AG04449 (cell line): ENCODE measurements around the gene ANKRD49.

ENCODE experiments used
- CTCF ChIA-PET: fragments of 350-600 bp; formaldehyde crosslinking; extraction: SDS; loops from one replicate; lab custom pipeline; 2021; ENCODE audit warnings: antibody characterized with exemption; lab: Yijun Ruan, JAX
- POLR2A ChIA-PET: fragments of 400-600, 350-600 bp; formaldehyde crosslinking; extraction: SDS; loops from one replicate; lab custom pipeline; 2020; ENCODE audit warnings: antibody characterized with exemption, inconsistent platforms; lab: Yijun Ruan, JAX
- DNase-seq: peaks from one replicate; pipeline ENCODE4 v3.0.0-alpha.2; 2010; ENCODE audit warnings: low read depth, low spot score
- H3K4me3 ChIP-seq: 2 replicates; pipeline ENCODE4 v1.5.1; 2011; ENCODE audit warnings: low read depth, mild to moderate bottlenecking, control low read depth, low read length
- CTCF ChIP-seq: IDR thresholded peaks from one replicate; pipeline ENCODE4 v1.5.1; 2011; ENCODE audit warnings: mild to moderate bottlenecking, moderate library complexity, low read length, control low read depth, inconsistent platforms; ENCODE audit not compliant: insufficient read depth; ENCODE audit errors: missing control alignments

The ANKRD49 gene

GRCh38 chr11:94525546-94526324 is 32.0 kb downstream of the ANKRD49 start:
- TF ChIP-seq CTCF, result no peak
- H3K4me3 ChIP-seq, result no peak overlapping the region
- CTCF ChIA-PET, result interaction anchor here (0.9 to 13.7 kb wide), 8 partner anchors 9 to 79 kb away, joined by 3 to 270 read pairs (median 5); partner anchors contain the start of gene C11orf97
- POLR2A ChIA-PET, result no interaction called here
- no peak for DNase-seq

- ChIA-PET CTCF (interaction anchor here (1.3 to 13.7 kb wide), 6 partner anchors 9 to 78 kb away, joined by 3 to 270 read pairs (median 5); no protein-coding TSS in a partner anchor), POLR2A (interaction anchor here (0.5 to 0.6 kb wide), 2 partner anchors 398 to 712 kb away, joined by 3 read pairs; partner anchors contain the start of gene PANX1)
- DNase-seq, result no peak
- no peak for TF ChIP-seq CTCF
- no peak overlapping the region for H3K4me3 ChIP-seq
Observed at GRCh38 chr11:94526645-94527438, 33.1 kb downstream of the ANKRD49 start.

- no peak overlapping the region for H3K4me3 ChIP-seq
- ChIA-PET POLR2A (no interaction called here), CTCF (interaction anchor here (2.3 kb wide), 1 partner anchor 75 kb away, joined by 8 read pairs; no protein-coding TSS in a partner anchor)
- TF ChIP-seq CTCF, result no peak
- DNase-seq, result no peak
Observed at GRCh38 chr11:94528551-94528950, 34.8 kb downstream of the ANKRD49 start.

- no peak overlapping the region for H3K4me3 ChIP-seq
- DNase-seq, result no peak
- POLR2A ChIA-PET, result no interaction called here
- TF ChIP-seq CTCF, result no peak
- CTCF ChIA-PET, result interaction anchor here (4.5 to 4.7 kb wide), 2 partner anchors 12 to 71 kb away, joined by 24 to 39 read pairs; no protein-coding TSS in a partner anchor
Observed at GRCh38 chr11:94532211-94532610, 38.4 kb downstream of the ANKRD49 start.

GRCh38 chr11:94533206-94533605 is 39.4 kb downstream of the ANKRD49 start:
- ChIA-PET CTCF (interaction anchor here (0.7 to 4.7 kb wide), 6 partner anchors 10 to 638 kb away, joined by 3 to 39 read pairs (median 4); no protein-coding TSS in a partner anchor), POLR2A (no interaction called here)
- no peak overlapping the region for H3K4me3 ChIP-seq
- DNase-seq, result no peak
- no peak for TF ChIP-seq CTCF
